Measurements from ENCODE around the gene NUP210L.

GRCh38 chr1:153970346-153970745 lies 184.5 kb downstream of the NUP210L start:
- TF ChIP-seq CTCF (conservative IDR thresholded peaks at IDR 0.05; ENCODE audit: low read length) (no peak), EZH2phosphoT487 (IDR thresholded peaks at IDR 0.05; ENCODE audit: borderline replicate concordance, low read depth, low read length) (no peak)
